Measurements from ENCODE around the gene TUT4. TPM values are rescaled to one million over a fixed set of nuclear protein-coding genes. Genes with fewer than 3 reads are reported as not detected.
A peak's percentile ranks its signal among the peaks of the same experiment; 100 is the strongest.

Gene TUT4
- total RNA-seq, 1 donor from 2014 or later: 61.2 TPM

GRCh38 chr1:52414942-52415341, 137.9 kb downstream of the TUT4 start:
- intact Hi-C loops (cut with micrococcal nuclease): no loop called here
- no peak for DNase-seq
- no peaks in the 10 kb centered on the region for H3K9me3 Mint-ChIP-seq
- peaks cover 15% of the 10 kb centered on the region for H3K4me1 Mint-ChIP-seq
- no peak overlapping the region for H3K27ac Mint-ChIP-seq
- H3K27me3 Mint-ChIP-seq: no peaks in the 10 kb centered on the region
- H3K4me3 Mint-ChIP-seq: no peak overlapping the region
- peaks cover 70% of the 10 kb centered on the region for H3K36me3 Mint-ChIP-seq (ENCODE audit: low read depth)

DNA sequence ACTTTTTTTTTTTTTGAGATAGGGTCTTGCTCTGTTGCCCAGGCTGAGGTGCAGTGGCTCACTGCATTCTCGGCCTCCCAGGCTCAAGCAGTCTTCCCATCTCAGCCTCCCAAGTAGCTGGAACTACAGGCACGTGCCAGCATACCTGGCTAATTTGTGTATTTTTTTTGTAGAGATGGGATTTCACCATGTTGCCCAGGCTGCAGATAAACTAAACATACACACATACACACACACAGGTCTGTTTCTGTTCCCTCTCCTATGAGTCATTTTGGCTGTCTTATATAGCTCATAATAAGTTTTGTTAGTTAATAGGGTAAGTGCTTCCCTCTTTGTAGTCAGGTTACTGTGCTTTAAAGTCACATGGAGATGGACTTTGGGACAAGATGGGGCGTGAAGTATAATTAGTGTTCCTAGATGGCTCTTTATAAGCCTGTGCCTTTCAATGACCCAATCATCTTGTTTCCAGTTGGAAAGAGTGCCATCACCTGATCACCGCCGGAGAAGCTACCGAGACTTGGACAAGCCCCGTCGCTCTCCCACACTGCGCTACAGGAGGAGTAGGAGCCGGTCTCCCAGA, 139.4 kb downstream of the TUT4 start:
- H3K27me3 Mint-ChIP-seq: no peaks in the 10 kb centered on the region
- H3K9me3 Mint-ChIP-seq: no peaks in the 10 kb centered on the region
- H3K4me1 Mint-ChIP-seq: peaks cover 13% of the 10 kb centered on the region
- no peak overlapping the region for H3K4me3 Mint-ChIP-seq
- no peak for DNase-seq
- no peak overlapping the region for H3K27ac Mint-ChIP-seq
- peaks cover 69% of the 10 kb centered on the region for H3K36me3 Mint-ChIP-seq (ENCODE audit: low read depth)
- intact Hi-C loops (cut with micrococcal nuclease): no loop called here

GRCh38 chr1:52404975-52405338, 147.9 kb downstream of the TUT4 start:
- Mint-ChIP-seq H3K27ac (peak overlapping the region; percentile 100), H3K27me3 (no peaks in the 10 kb centered on the region), H3K9me3 (no peaks in the 10 kb centered on the region), H3K4me1 (peaks cover 44% of the 10 kb centered on the region), H3K4me3 (peak overlapping the region; percentile 99), H3K36me3 (ENCODE audit: low read depth) (peaks cover 54% of the 10 kb centered on the region)
- intact Hi-C loops (cut with micrococcal nuclease): loop anchor here (1.0 to 5.0 kb wide), 7 partner anchors 19 to 1432 kb away; partner anchors contain the start of genes BTF3L4, CC2D1B, LRP8 and NDC1
- no peak for DNase-seq

GRCh38 chr1:52404116-52404974, 148.5 kb downstream of the TUT4 start, which contains the start of the genes ORC1 and PRPF38A:
Gene ORC1, minus strand, starts transcription at chr1:52404423. Its CDS starts 2,200 bp downstream, at chr1:52402223.
Gene PRPF38A, plus strand, starts transcription at chr1:52404602. Its CDS starts 148 bp downstream, at chr1:52404750.
- Mint-ChIP-seq H3K36me3 (ENCODE audit: low read depth) (peaks cover 56% of the 10 kb centered on the region), H3K4me3 (peak within 1 kb of the TSS; percentile 99), H3K27ac (peak within 1 kb of the TSS; percentile 100), H3K9me3 (no peaks in the 10 kb centered on the region), H3K27me3 (no peaks in the 10 kb centered on the region), H3K4me1 (peaks cover 47% of the 10 kb centered on the region)
- peak; percentile 99 for DNase-seq
- intact Hi-C loops (cut with micrococcal nuclease): loop anchor here (1.0 to 5.0 kb wide), 7 partner anchors 20 to 1433 kb away; partner anchors contain the start of genes BTF3L4, CC2D1B, LRP8 and NDC1

DNA sequence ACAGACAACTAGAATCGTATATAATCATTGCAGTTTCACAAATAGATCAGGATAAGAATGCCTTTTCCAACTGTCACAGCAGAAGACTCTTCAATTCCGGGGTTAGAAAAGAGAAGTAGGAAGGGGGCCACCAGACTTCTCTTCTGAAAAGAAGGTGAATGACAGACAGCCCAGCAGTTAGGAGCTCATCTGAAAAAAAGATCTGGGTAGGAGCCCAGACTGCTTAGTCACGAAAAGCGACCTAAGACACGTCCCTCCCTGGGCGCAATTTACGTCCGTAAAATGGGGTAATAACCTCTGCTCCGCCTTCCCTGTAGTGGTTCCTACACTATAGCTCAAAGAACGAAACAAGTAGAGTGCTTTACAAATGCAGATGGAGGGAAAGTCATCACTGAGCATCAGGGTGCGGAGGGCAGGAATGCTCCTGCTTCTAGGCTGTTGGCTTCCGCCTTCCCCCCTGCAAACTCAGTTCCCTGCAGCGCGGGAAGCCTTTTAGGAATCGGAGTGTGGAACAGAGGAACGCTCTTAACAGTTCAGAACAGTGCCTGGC, 149.3 kb downstream of the TUT4 start:
- intact Hi-C loops (cut with micrococcal nuclease): loop anchor here (1.0 to 5.0 kb wide), 8 partner anchors 21 to 1434 kb away; partner anchors contain the start of genes BTF3L4, CC2D1B, LRP8 and NDC1
- H3K36me3 Mint-ChIP-seq (ENCODE audit: low read depth): peaks cover 53% of the 10 kb centered on the region
- DNase-seq: peak; percentile 90
- no peaks in the 10 kb centered on the region for H3K27me3 Mint-ChIP-seq
- no peaks in the 10 kb centered on the region for H3K9me3 Mint-ChIP-seq
- peaks cover 43% of the 10 kb centered on the region for H3K4me1 Mint-ChIP-seq
- peak overlapping the region; percentile 99 for H3K4me3 Mint-ChIP-seq
- peak overlapping the region; percentile 100 for H3K27ac Mint-ChIP-seq

DNA sequence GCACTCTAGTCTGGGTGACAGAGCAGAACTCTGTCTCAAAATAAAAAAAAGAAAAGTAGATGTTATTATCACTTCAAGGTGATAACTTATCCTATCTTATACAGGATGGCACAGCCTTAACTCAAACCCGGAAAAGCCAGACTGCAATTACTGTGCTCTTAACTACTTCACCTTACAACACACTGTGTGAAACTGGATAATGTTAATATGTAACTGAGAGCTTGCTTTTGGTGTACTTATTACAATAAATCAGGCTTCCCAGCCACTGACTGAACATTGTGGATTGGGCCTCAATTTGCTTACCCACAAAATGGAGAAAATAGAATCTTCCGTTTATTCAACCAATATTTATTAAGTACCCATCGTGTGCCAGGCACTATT, 150.0 kb downstream of the TUT4 start:
- Mint-ChIP-seq H3K36me3 (ENCODE audit: low read depth) (peaks cover 48% of the 10 kb centered on the region), H3K4me3 (peak overlapping the region; percentile 99), H3K9me3 (no peaks in the 10 kb centered on the region), H3K4me1 (peaks cover 43% of the 10 kb centered on the region), H3K27ac (peak overlapping the region; percentile 36), H3K27me3 (no peaks in the 10 kb centered on the region)
- DNase-seq: no peak
- intact Hi-C loops (cut with micrococcal nuclease): loop anchor here (1.0 to 5.0 kb wide), 3 partner anchors 264 to 1434 kb away; partner anchors contain the start of genes LRP8 and NDC1

DNA sequence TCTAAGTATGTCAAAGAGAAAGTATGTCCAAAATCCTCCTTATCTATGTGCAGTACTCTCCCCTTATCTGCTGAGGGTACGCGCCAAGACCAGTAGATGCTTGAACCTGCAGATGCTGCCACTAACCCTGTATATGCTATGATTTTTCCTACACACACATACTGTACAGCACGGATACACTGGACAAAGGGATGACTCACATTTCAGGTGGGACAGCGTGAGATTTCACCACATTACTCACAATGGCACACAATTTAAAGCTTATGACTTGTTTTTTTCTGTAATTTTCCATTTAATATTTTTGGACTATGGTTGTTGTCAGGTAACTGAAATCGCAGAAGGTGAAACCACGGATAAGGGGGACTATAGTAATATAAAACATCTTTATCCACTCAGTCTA, 152.8 kb downstream of the TUT4 start:
- Mint-ChIP-seq H3K27ac (no peak overlapping the region), H3K9me3 (no peaks in the 10 kb centered on the region), H3K4me1 (peaks cover 33% of the 10 kb centered on the region), H3K27me3 (no peaks in the 10 kb centered on the region), H3K36me3 (ENCODE audit: low read depth) (peaks cover 53% of the 10 kb centered on the region), H3K4me3 (no peak overlapping the region)
- intact Hi-C loops (cut with micrococcal nuclease): loop anchor here (5.0 kb wide), 2 partner anchors 927 to 1437 kb away; partner anchors contain the start of genes LRP8 and NDC1
- no peak for DNase-seq

GRCh38 chr1:52399629-52400028, 153.3 kb downstream of the TUT4 start:
- no peak for DNase-seq
- H3K27ac Mint-ChIP-seq: no peak overlapping the region
- H3K4me3 Mint-ChIP-seq: no peak overlapping the region
- intact Hi-C loops (cut with micrococcal nuclease): loop anchor here (5.0 kb wide), 2 partner anchors 928 to 1438 kb away; partner anchors contain the start of genes LRP8 and NDC1
- H3K4me1 Mint-ChIP-seq: peaks cover 36% of the 10 kb centered on the region
- H3K27me3 Mint-ChIP-seq: no peaks in the 10 kb centered on the region
- peaks cover 56% of the 10 kb centered on the region for H3K36me3 Mint-ChIP-seq (ENCODE audit: low read depth)
- no peaks in the 10 kb centered on the region for H3K9me3 Mint-ChIP-seq

DNA sequence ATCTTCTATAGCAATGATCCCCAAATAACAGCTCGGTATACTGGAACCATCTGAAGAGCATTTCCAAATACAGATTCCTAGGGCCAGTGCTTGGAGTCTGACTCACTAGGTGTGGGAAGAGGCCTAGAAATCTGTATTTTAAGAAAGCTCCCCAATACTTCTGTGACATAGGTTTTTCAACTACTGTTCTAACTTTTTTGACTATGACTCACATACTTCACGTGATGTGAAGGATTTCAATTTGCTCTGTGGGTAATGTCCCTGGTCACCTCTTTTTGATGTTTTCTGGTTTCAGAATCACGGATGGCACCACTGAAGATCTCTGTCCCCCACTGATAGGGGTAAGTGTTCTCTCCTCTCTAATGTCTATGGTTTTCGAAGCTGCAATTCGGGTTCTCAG, 159.7 kb downstream of the TUT4 start:
- intact Hi-C loops (cut with micrococcal nuclease): no loop called here
- peaks cover 59% of the 10 kb centered on the region for H3K36me3 Mint-ChIP-seq (ENCODE audit: low read depth)
- H3K4me3 Mint-ChIP-seq: no peak overlapping the region

DNA sequence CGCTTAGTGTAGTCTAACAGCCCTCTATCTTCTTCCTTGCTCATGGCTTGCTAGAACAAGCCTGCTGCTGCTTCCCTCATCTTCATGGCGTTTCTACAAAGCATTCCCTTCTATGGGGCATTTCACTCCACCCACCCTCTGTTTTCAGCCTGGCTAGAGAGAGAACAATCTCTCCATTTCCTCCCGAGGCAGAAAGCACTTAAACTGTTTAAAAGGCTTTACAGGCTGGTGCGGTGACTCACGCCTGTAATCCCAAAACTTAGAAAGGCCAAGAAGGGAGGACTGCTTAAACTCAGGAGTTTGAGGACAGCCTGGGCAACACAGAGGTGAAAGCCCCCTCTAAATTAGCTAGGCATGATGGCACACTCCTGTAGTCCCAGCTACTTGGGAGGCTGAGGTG, 166.4 kb downstream of the TUT4 start:
- intact Hi-C loops (cut with micrococcal nuclease): no loop called here
- Mint-ChIP-seq H3K9me3 (no peaks in the 10 kb centered on the region), H3K36me3 (ENCODE audit: low read depth) (peaks cover 53% of the 10 kb centered on the region), H3K4me1 (peaks cover 2% of the 10 kb centered on the region), H3K27ac (peak overlapping the region; percentile 34), H3K27me3 (no peaks in the 10 kb centered on the region), H3K4me3 (no peak overlapping the region)
- DNase-seq: no peak

More for the DNA sequence above, 159.7 kb downstream of the TUT4 start:
- DNase-seq: no peak
- peaks cover 8% of the 10 kb centered on the region for H3K4me1 Mint-ChIP-seq
- no peaks in the 10 kb centered on the region for H3K27me3 Mint-ChIP-seq
- H3K27ac Mint-ChIP-seq: no peak overlapping the region
- no peaks in the 10 kb centered on the region for H3K9me3 Mint-ChIP-seq

GRCh38 chr1:52385376-52385775, 167.5 kb downstream of the TUT4 start:
- intact Hi-C loops (cut with micrococcal nuclease): no loop called here
- no peak overlapping the region for H3K4me3 Mint-ChIP-seq
- H3K27me3 Mint-ChIP-seq: no peaks in the 10 kb centered on the region
- no peak overlapping the region for H3K27ac Mint-ChIP-seq
- H3K9me3 Mint-ChIP-seq: no peaks in the 10 kb centered on the region
- no peak for DNase-seq
- no peaks in the 10 kb centered on the region for H3K4me1 Mint-ChIP-seq
- peaks cover 57% of the 10 kb centered on the region for H3K36me3 Mint-ChIP-seq (ENCODE audit: low read depth)

Data from activated CD4-positive, alpha-beta T cell treated with anti-CD3 and anti-CD28 coated beads, Interleukin-2, amount 10 ng/mL, durations not matched to agents 24 days and 14 days (primary cell).